ENCODE measurements around the gene AEBP2. TPM values are rescaled to one million over a fixed set of nuclear protein-coding genes. Genes with fewer than 3 reads are reported as not detected.

AEBP2 gene
- total and polyA plus RNA-seq, 2 of the 4 experiments (the other 2 are of a cell fraction), result 15.5 to 21.7 TPM

GRCh38 chr12:19520646-19521415 lies 81.5 kb downstream of the AEBP2 start:
- H3K4ac ChIP-seq (ENCODE audit: low read depth, low read length), result no peak overlapping the region
- no CpG with 5 or more reads among the region's 5 CpGs for WGBS, 2 experiments (ENCODE audit: extremely low coverage in 2 of 2, insufficient read length in 1 of 2)
- H3K9me1 ChIP-seq (ENCODE audit: insufficient read depth, low read length), result peaks cover under 1% of the 10 kb centered on the region; the same call in 1 of the 2 replicates
- no peak overlapping the region for H2BK15ac ChIP-seq (ENCODE audit: low read depth, low read length)
- H4K20me1 ChIP-seq (ENCODE audit: insufficient read depth, low read length), result no peaks in the 10 kb centered on the region
- TF ChIP-seq MAFK (IDR thresholded peaks at IDR 0.05; ENCODE audit: low read depth, low read length) (no peak), SMC3 (IDR thresholded peaks at IDR 0.05; ENCODE audit: low read depth, low read length) (no peak), RFX5 (IDR thresholded peaks at IDR 0.05; ENCODE audit: low read depth, low read length) (no peak), FOS (IDR thresholded peaks at IDR 0.05; ENCODE audit: low read depth, low read length) (no peak), USF2 (IDR thresholded peaks at IDR 0.05; ENCODE audit: low read depth, low read length) (no peak), ELK1 (IDR thresholded peaks at IDR 0.05; ENCODE audit: borderline replicate concordance, low read depth, low read length) (no peak), BHLHE40 (IDR thresholded peaks at IDR 0.05; ENCODE audit: low read depth, low read length) (no peak), MXI1 (IDR thresholded peaks at IDR 0.05; ENCODE audit: borderline replicate concordance, low read depth, low read length) (no peak), MAZ (IDR thresholded peaks at IDR 0.05; ENCODE audit: borderline replicate concordance, low read depth, low read length) (no peak), RCOR1 (IDR thresholded peaks at IDR 0.05; ENCODE audit: insufficient replicate concordance, low read length) (no peak), CEBPB (IDR thresholded peaks at IDR 0.05; ENCODE audit: low read depth, low read length) (no peak)
- TF ChIP-seq, protein P1, sequence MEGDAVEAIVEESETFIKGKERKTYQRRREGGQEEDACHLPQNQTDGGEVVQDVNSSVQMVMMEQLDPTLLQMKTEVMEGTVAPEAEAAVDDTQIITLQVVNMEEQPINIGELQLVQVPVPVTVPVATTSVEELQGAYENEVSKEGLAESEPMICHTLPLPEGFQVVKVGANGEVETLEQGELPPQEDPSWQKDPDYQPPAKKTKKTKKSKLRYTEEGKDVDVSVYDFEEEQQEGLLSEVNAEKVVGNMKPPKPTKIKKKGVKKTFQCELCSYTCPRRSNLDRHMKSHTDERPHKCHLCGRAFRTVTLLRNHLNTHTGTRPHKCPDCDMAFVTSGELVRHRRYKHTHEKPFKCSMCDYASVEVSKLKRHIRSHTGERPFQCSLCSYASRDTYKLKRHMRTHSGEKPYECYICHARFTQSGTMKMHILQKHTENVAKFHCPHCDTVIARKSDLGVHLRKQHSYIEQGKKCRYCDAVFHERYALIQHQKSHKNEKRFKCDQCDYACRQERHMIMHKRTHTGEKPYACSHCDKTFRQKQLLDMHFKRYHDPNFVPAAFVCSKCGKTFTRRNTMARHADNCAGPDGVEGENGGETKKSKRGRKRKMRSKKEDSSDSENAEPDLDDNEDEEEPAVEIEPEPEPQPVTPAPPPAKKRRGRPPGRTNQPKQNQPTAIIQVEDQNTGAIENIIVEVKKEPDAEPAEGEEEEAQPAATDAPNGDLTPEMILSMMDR (conservative IDR thresholded peaks at IDR 0.05; ENCODE audit: low read depth, low read length), result no peak
- H3K36me3 ChIP-seq (ENCODE audit: control insufficient read depth, insufficient read depth, low read length), result peaks cover 2% of the 10 kb centered on the region
- peak overlapping the region; percentile 39 for H2AK9ac ChIP-seq (replicated peaks; ENCODE audit: low read depth, low read length, poor library complexity)
- H3K27ac ChIP-seq (ENCODE audit: insufficient read depth, low read length), result no peak overlapping the region
- dilution Hi-C loops (cut with HindIII; ENCODE audit: low sequenced_read_pairs, unreplicated experiment), result no loop called here
- no peak for ATAC-seq (ENCODE audit: low read depth)
- H3K9ac ChIP-seq (ENCODE audit: low read depth, low read length), result no peak overlapping the region
- H3K79me1 ChIP-seq (ENCODE audit: low read depth in 1 of 2, low read length in 2 of 2), result peaks cover 11 to 17% of the 10 kb centered on the region in 2 experiments
- peaks cover 5% of the 10 kb centered on the region; the same call in 1 of the 2 replicates for H3K4me1 ChIP-seq (ENCODE audit: control insufficient read depth, insufficient read depth, low read length)
- BruUV-seq (replicated peaks), result no TSS peak
- H2AK5ac ChIP-seq (ENCODE audit: low read depth, low read length), result no peak overlapping the region
- no peak overlapping the region for H3K56ac ChIP-seq (ENCODE audit: extremely low read depth, insufficient read depth, low read length)
- H3K9me3 ChIP-seq (ENCODE audit: control insufficient read depth, insufficient read depth, low read length), result no peaks in the 10 kb centered on the region
- no peak overlapping the region for H3K18ac ChIP-seq (ENCODE audit: low read depth, low read length)
- H4K8ac ChIP-seq (ENCODE audit: low read depth in 2 of 2, low read length in 2 of 2), result no peak overlapping the region; a peak in 1 of 4 replicates
- H3K4me3 ChIP-seq (ENCODE audit: insufficient read depth, low read depth, low read length), result no peak overlapping the region
- H2BK5ac ChIP-seq (ENCODE audit: low read depth, low read length, poor library complexity, severe bottlenecking), result peak overlapping the region; percentile 32
- H2AFZ ChIP-seq (replicated peaks; ENCODE audit: low read length, poor library complexity), result no peak overlapping the region
- CTCF ChIA-PET, result interaction anchor here (0.5 kb wide), 1 partner anchor 161 kb away, joined by 3 read pairs; no protein-coding TSS in a partner anchor
- H2BK120ac ChIP-seq (ENCODE audit: low read depth, low read length), result no peak overlapping the region
- H2BK20ac ChIP-seq (ENCODE audit: low read depth, low read length), result no peak overlapping the region
- intact Hi-C loops (cut with micrococcal nuclease), result no loop called here
- no peak overlapping the region for H3K14ac ChIP-seq (replicated peaks; ENCODE audit: low read depth, low read length)
- H3K23ac ChIP-seq (ENCODE audit: low read depth, low read length), result no peak overlapping the region; the same call in 1 of the 2 replicates
- POLR2A ChIA-PET (ENCODE audit: unreplicated experiment), result no interaction called here
- no peak overlapping the region for H3K4me2 ChIP-seq (ENCODE audit: low read depth, low read length)
- H4K91ac ChIP-seq (ENCODE audit: insufficient read depth, low read depth, low read length), result no peak overlapping the region
- no peak overlapping the region for H4K5ac ChIP-seq (ENCODE audit: low read depth, low read length)
- H3K27me3 ChIP-seq (ENCODE audit: control insufficient read depth, insufficient read depth, low read length), result no peaks in the 10 kb centered on the region
- no peak for DNase-seq
- in situ Hi-C loops (cut with MboI; ENCODE audit: low sequenced_read_pairs), result no loop called here

Measured in IMR-90 (cell line).